ENCODE results near the gene NEGR1.

Gene NEGR1

DNA sequence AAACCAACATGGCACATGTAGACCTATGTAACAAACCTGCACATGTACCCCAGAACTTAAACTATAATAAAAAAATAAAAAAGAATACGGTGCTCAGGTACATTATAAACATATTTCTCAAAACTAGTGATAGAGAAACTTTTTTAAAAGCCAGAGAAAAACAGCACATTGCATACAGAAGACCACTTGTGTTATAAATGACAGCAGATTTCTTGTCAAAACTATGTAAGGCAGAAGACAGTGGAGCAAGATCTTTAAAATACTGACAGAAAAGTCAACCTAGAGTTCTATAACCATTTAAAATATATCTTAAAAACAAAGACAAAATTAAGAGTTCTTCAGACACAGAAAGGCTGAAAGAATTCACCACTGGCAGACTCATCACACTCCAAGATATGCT, 144.7 kb downstream of the NEGR1 start:
- H3K4me3 ChIP-seq (ENCODE audit: low read depth, low read length): no peak overlapping the region
- DNase-seq (ENCODE audit: low read depth): no peak
- TF ChIP-seq, protein P1, sequence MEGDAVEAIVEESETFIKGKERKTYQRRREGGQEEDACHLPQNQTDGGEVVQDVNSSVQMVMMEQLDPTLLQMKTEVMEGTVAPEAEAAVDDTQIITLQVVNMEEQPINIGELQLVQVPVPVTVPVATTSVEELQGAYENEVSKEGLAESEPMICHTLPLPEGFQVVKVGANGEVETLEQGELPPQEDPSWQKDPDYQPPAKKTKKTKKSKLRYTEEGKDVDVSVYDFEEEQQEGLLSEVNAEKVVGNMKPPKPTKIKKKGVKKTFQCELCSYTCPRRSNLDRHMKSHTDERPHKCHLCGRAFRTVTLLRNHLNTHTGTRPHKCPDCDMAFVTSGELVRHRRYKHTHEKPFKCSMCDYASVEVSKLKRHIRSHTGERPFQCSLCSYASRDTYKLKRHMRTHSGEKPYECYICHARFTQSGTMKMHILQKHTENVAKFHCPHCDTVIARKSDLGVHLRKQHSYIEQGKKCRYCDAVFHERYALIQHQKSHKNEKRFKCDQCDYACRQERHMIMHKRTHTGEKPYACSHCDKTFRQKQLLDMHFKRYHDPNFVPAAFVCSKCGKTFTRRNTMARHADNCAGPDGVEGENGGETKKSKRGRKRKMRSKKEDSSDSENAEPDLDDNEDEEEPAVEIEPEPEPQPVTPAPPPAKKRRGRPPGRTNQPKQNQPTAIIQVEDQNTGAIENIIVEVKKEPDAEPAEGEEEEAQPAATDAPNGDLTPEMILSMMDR (conservative IDR thresholded peaks at IDR 0.05; ENCODE audit: low read depth, low read length): no peak

DNA sequence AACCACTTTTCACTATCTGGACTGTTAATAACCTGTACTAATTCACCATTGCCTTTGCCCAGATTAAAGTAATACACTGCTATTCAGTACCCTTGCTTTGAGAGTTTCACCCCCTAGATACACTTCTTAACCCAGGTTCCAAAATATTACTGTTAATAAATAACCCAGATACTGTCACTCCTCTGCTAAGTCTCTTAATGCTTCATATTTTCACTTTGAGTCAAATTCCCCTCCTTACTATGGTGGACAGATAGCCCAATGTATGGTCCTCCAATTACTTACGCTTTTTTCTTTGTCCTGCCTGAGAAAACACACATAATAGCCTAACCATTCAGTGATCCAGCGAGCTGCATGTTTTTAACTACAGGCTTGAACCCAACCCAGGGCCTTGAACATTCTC, 152.5 kb downstream of the NEGR1 start:
- no peak for DNase-seq (ENCODE audit: low read depth)
- TF ChIP-seq, protein P1 (conservative IDR thresholded peaks at IDR 0.05; ENCODE audit: low read depth, low read length): no peak
- H3K4me3 ChIP-seq (ENCODE audit: low read depth, low read length): no peak overlapping the region

DNA sequence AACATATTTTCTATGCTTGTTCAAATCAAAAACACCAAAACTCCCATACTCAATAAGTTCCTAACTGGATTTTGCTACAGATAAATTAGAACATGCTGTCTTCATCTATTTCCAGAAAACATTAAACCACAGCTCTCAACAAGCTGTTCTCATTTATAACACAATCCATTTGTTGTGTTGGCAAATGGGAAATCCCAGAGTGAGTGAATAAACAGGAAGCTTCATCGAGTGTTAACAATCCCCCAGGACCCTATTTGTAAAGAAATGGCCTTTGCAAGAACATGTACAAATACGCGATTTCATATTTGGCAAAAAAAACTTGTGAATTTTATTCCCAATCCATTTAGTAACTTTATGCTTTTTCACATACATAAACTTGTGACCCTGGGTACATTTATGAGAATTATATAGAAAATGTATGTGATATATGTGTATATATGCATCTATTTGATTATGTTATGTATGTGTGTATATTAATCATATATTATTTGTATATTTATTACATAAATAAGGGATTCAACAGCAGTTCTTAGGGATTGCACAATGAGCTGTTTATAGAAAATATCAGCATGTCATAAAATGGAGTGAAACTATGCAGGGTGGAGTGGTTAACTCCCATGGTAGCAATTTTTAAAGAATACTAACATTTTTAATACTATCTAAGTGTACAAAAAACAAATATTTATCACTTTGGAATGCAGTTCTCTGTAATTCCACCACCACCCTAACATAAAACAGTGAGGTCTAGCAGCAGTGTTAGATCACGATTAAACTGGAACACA, 160.0 kb downstream of the NEGR1 start:
- TF ChIP-seq, protein P1 (conservative IDR thresholded peaks at IDR 0.05; ENCODE audit: low read depth, low read length): no peak
- H3K4me3 ChIP-seq (ENCODE audit: low read depth, low read length): no peak overlapping the region
- DNase-seq (ENCODE audit: low read depth): no peak

DNA sequence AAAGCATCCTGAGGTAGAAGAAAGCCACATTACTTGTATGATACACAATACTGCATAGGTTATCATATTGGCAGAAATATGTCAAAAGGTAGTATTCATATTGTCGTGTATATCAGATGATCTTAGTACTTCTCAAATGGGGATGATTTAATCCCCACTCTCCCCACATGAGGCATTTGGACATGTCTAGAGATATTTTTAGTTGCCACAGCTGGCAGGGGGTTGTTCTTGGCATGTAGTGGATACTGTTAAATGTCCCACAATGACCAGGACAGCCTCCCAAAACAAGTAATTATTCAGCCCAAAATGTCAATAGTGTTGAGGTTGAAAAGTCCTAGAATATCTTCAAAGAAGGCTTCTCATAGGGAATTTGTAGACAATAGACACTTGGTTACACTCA, 162.8 kb downstream of the NEGR1 start:
- DNase-seq (ENCODE audit: low read depth): no peak
- TF ChIP-seq, protein P1 (conservative IDR thresholded peaks at IDR 0.05; ENCODE audit: low read depth, low read length): no peak

DNA sequence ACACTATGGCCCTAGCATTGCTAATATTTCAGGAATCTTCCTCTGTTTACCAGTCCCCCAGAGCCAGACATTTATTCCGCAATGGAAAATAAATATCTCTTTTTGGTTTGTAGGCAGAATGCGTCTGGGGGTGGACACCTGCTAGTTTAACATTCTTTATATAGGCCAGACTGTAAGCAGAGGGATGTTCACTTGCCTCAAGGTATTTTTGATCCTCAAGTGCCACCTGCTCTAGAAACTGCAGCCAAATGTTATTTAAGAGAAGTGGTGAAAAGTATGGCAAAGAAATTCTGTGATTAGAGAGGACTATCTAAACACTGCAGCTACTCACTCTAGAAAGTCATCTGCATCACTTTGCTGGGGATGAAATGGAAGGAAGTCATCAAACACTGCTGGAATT, 164.7 kb downstream of the NEGR1 start:
- no peak overlapping the region for H3K4me3 ChIP-seq (ENCODE audit: low read depth, low read length)
- no peak for DNase-seq (ENCODE audit: low read depth)
- TF ChIP-seq, protein P1 (conservative IDR thresholded peaks at IDR 0.05; ENCODE audit: low read depth, low read length): no peak

More for the DNA sequence above, 162.8 kb downstream of the NEGR1 start:
- H3K4me3 ChIP-seq (ENCODE audit: low read depth, low read length): no peak overlapping the region

DNA sequence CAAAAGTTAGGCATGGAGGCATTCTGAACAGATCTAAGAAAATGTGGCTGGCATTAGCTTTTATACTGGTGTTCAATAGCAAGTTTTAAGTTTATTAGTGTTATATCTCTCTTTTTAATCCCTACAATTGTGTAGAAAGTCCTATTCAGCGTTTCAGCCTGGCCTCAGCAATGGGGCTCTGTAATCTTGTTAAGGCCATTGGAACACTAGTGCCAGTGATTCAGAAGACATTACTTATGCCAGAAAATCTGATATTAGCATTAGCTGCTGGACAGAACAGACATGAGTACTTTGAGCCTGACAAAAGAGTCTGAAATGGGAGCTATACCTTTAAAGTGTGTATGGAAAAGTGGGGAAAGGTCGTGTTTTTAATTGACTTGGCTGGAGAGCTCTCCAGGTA, 167.0 kb downstream of the NEGR1 start:
- TF ChIP-seq, protein P1 (conservative IDR thresholded peaks at IDR 0.05; ENCODE audit: low read depth, low read length): no peak
- no peak overlapping the region for H3K4me3 ChIP-seq (ENCODE audit: low read depth, low read length)
- no peak for DNase-seq (ENCODE audit: low read depth)

DNA sequence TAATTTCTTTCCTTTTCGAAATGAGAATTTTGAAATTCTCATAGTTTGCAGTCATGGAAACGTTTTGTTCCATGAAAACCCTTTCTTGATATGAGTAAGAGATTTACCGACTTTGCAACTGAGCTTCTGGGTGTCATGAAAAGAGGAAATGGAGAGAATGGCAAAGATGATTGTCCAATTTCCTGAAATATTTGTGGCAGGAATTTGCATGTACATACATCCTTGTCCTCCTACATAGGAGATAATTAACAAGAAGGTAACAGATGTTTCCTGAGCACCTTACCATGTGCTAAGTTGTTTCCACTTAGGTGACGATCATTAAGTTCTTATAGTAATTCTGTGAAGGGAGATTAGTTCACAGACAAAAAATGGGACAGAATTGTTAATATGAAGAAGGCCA, 170.7 kb downstream of the NEGR1 start:
- no peak for DNase-seq (ENCODE audit: low read depth)
- H3K4me3 ChIP-seq (ENCODE audit: low read depth, low read length): no peak overlapping the region
- TF ChIP-seq, protein P1 (conservative IDR thresholded peaks at IDR 0.05; ENCODE audit: low read depth, low read length): no peak

Data from choroid plexus epithelial cell (primary cell).